ENCODE data around the gene OR2V1. TPM values are rescaled to one million over a fixed set of nuclear protein-coding genes. Genes with fewer than 3 reads are reported as not detected.
"Not testable (repeated sequence)": the region's sequence is repeated elsewhere in the genome, so short reads cannot be mapped to it uniquely, and the experiment has no call there.

The OR2V1 gene
- total RNA-seq, 2 donors from 2014 or later, result not detected

DNA sequence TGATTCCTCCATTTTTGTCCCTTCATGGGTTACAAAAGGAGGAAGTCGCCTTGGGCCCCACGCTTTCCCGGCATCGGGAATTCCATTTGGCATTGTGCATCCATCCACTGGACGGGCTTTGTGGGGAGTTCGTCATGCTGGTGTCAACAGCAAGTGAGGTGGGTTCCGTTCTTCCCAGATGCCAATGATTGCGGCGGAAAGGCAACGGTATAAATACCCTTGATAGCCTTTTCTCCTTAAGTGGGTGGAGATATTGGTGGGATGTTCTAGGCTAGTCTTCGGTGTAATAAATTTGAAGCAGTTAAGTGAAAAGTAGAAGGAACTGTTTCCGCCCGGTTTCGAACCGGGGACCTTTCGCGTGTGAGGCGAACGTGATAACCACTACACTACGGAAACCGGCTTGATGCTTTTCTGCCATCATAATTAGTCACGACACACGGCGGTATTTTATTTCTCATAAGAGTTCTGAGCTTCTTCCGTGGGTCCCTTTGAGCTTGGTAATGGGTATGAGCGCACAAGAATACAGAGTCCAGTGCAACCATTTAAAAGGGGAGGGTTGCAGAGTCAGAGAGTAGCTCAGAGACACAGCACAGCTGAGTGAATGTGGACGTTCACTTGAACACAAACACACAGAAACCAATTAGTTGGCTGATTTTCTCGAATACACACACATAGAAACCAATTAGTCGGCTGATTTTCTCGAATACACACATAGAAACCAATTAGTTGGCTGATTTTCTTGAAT, 28.9 kb downstream of the OR2V1 start:
- H3K27ac Mint-ChIP-seq; H3K9me3 Mint-ChIP-seq; H3K9ac ChIP-seq (ENCODE audit: extremely low read depth, low read length, poor library complexity, severe bottlenecking); H3K4me1 Mint-ChIP-seq; H3K36me3 Mint-ChIP-seq (ENCODE audit: low read depth); H3K27ac ChIP-seq (ENCODE audit: low read depth, low read length); H3K9me3 ChIP-seq (ENCODE audit: control insufficient read depth, low read length); H3K36me3 ChIP-seq (ENCODE audit: control insufficient read depth, insufficient read depth, low read length); DNase-seq; H3K4me1 ChIP-seq (ENCODE audit: control insufficient read depth, insufficient read depth, low read length); H3K4me3 Mint-ChIP-seq; H3K4me3 ChIP-seq (ENCODE audit: low read length): not testable (repeated sequence)
- WGBS, 2 experiments (ENCODE audit: insufficient coverage in 1 of 2, insufficient read length in 1 of 2), result no CpG with 5 or more reads among the region's 30 CpGs
- H3K27me3 ChIP-seq (ENCODE audit: control insufficient read depth, insufficient read depth, low read length, poor library complexity, severe bottlenecking), result peaks cover 18% of the 10 kb centered on the region
- H3K27me3 Mint-ChIP-seq (ENCODE audit: insufficient read depth), result peaks cover 58% of the 10 kb centered on the region

GRCh38 chr5:181101030-181101641, 29.8 kb downstream of the OR2V1 start:
- peaks cover 50% of the 10 kb centered on the region for H3K27me3 Mint-ChIP-seq (ENCODE audit: insufficient read depth)
- H3K9me3 ChIP-seq (ENCODE audit: control insufficient read depth, low read length); H3K36me3 ChIP-seq (ENCODE audit: control insufficient read depth, insufficient read depth, low read length); H3K4me3 ChIP-seq (ENCODE audit: low read length); H3K4me1 ChIP-seq (ENCODE audit: control insufficient read depth, insufficient read depth, low read length); DNase-seq; H3K4me1 Mint-ChIP-seq; H3K4me3 Mint-ChIP-seq; H3K36me3 Mint-ChIP-seq (ENCODE audit: low read depth); H3K9ac ChIP-seq (ENCODE audit: extremely low read depth, low read length, poor library complexity, severe bottlenecking); H3K9me3 Mint-ChIP-seq; H3K27ac ChIP-seq (ENCODE audit: low read depth, low read length); H3K27ac Mint-ChIP-seq: not testable (repeated sequence)
- no CpG with 5 or more reads among the region's 54 CpGs for WGBS, 2 experiments (ENCODE audit: insufficient coverage in 1 of 2, insufficient read length in 1 of 2)
- H3K27me3 ChIP-seq (ENCODE audit: control insufficient read depth, insufficient read depth, low read length, poor library complexity, severe bottlenecking), result peaks cover 18% of the 10 kb centered on the region

DNA sequence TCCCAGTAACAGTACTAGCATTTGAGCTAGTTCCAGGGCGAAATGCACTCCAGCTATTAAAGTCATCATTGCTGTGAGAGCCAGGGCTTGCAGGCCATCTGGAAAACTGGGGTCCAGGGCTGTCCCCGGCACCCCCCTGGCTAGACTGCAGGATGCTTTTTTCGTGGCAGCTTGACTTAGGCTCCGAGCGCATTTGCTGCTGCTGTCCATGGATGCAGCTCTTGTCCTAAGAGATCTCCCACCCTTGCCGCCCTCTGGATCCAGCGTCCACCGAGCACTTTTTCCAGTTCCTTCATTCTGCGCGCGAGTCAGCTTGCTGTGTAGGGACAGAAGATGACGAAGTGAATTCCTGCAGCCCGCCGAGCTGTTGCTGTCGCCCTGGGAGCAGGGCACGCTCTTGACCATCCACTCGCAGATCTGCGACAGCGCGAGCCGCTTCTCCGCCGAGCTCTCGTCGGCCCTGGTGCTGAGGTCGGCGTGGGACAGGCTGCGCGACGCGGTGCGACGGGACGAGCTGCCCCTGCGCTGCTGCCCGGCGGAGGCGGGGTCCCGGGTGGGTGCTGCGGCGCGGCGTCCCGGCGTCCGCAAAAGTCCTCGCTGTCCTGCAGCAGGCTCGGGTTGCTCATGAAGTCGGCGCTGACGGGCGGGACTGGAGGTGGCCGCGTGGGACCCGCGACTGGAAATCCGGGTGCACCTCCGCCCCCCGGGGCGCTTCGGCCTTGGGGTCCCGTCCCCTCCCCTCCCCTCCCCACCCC, 30.7 kb downstream of the OR2V1 start:
- Histone ChIP-seq H3K36me3 (ENCODE audit: control insufficient read depth, insufficient read depth, low read length) (no peaks in the 10 kb centered on the region), H3K4me1 (ENCODE audit: control insufficient read depth, insufficient read depth, low read length) (no peaks in the 10 kb centered on the region), H3K9ac (ENCODE audit: extremely low read depth, low read length, poor library complexity, severe bottlenecking) (no peak overlapping the region), H3K27me3 (ENCODE audit: control insufficient read depth, insufficient read depth, low read length, poor library complexity, severe bottlenecking) (peaks cover 18% of the 10 kb centered on the region), H3K27ac (ENCODE audit: low read depth, low read length) (no peak overlapping the region), H3K4me3 (ENCODE audit: low read length) (no peak overlapping the region), H3K9me3 (ENCODE audit: control insufficient read depth, low read length) (no peaks in the 10 kb centered on the region)
- no peak for TF ChIP-seq CTCF (conservative IDR thresholded peaks at IDR 0.05)
- H3K4me1 Mint-ChIP-seq, result peaks cover 3% of the 10 kb centered on the region
- peaks cover 41% of the 10 kb centered on the region for H3K27me3 Mint-ChIP-seq (ENCODE audit: insufficient read depth)
- WGBS, 2 experiments (ENCODE audit: insufficient coverage in 1 of 2, insufficient read length in 1 of 2), result 43 to 61% methylated on average over 11 to 56 of the region's 62 CpGs
- no peaks in the 10 kb centered on the region for H3K9me3 Mint-ChIP-seq
- H3K36me3 Mint-ChIP-seq (ENCODE audit: low read depth), result no peaks in the 10 kb centered on the region
- H3K4me3 Mint-ChIP-seq, result peak overlapping the region; percentile 44
- H3K27ac Mint-ChIP-seq, result no peak overlapping the region
- peak; percentile 68 for DNase-seq

DNA sequence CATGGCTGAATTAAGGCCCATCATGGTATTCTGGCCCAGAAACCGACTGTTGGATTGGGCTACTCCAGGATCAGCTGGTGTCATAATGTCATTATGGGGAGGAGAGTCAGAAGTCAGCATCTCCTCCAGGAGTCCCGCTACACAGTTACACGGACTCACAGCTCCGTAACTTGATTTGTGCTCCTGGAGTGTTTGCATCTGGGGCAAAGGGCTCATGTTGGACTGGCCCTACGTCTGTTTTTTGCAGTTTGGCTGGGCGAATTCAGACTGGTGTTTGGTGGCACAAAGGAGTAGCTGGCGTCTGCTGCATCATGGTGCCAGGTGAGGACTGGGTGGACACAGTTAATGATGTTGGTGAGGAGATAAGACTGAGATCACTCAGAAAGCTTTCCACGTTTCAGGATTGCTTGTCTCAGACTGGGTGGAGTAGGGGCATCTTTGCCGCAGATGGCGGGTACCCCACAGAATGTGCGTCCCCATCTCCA, 31.3 kb downstream of the OR2V1 start:
- 60 to 69% methylated on average over 9 to 11 of the region's 11 CpGs for WGBS, 2 experiments (ENCODE audit: insufficient coverage in 1 of 2, insufficient read length in 1 of 2)
- Histone ChIP-seq H3K36me3 (ENCODE audit: control insufficient read depth, insufficient read depth, low read length) (no peaks in the 10 kb centered on the region), H3K27ac (ENCODE audit: low read depth, low read length) (no peak overlapping the region), H3K4me1 (ENCODE audit: control insufficient read depth, insufficient read depth, low read length) (no peaks in the 10 kb centered on the region), H3K9ac (ENCODE audit: extremely low read depth, low read length, poor library complexity, severe bottlenecking) (no peak overlapping the region), H3K9me3 (ENCODE audit: control insufficient read depth, low read length) (no peaks in the 10 kb centered on the region), H3K4me3 (ENCODE audit: low read length) (no peak overlapping the region), H3K27me3 (ENCODE audit: control insufficient read depth, insufficient read depth, low read length, poor library complexity, severe bottlenecking) (peaks cover 18% of the 10 kb centered on the region)
- no peak overlapping the region for H3K27ac Mint-ChIP-seq
- TF ChIP-seq CTCF (conservative IDR thresholded peaks at IDR 0.05), result no peak
- peak overlapping the region; percentile 44 for H3K4me3 Mint-ChIP-seq
- DNase-seq, result peak; percentile 44
- H3K9me3 Mint-ChIP-seq, result no peaks in the 10 kb centered on the region
- no peaks in the 10 kb centered on the region for H3K36me3 Mint-ChIP-seq (ENCODE audit: low read depth)
- H3K27me3 Mint-ChIP-seq (ENCODE audit: insufficient read depth), result peaks cover 35% of the 10 kb centered on the region
- peaks cover 3% of the 10 kb centered on the region for H3K4me1 Mint-ChIP-seq

Measured in endodermal cell (in vitro differentiated cells).